ENCODE data around the gene SOX1.

Gene SOX1

DNA sequence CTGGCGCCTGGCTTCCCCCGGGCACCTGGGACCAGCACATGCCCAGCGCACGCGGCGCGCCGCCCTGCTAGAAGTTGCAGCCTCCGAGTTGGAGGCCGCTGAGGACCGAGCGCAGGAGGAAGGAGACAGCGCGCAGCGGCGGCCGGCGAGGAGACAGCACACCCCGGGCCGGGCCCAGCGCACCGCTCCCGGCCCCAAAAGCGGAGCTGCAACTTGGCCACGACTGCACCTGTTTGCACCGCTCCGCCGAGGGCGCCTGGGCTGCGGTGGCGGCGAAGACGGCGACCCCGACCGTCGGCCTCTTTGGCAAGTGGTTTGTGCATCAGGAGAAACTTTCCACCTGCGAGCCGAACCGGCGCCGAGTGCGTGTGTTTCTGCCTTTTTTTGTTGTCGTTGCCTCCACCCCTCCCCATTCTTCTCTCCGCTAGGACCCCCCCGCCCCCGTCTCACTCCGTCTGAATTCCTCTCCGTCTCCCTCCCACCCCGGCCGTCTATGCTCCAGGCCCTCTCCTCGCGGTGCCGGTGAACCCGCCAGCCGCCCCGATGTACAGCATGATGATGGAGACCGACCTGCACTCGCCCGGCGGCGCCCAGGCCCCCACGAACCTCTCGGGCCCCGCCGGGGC lies at the start of gene SOX1:
SOX1 (plus strand) TSS at position 34 of the 626 bp plus-strand sequence; CDS start at position 544, 510 bp downstream.
- DNase-seq (ENCODE audit: low read depth in 2 of 2, low spot score in 1 of 2), result no peak

DNA sequence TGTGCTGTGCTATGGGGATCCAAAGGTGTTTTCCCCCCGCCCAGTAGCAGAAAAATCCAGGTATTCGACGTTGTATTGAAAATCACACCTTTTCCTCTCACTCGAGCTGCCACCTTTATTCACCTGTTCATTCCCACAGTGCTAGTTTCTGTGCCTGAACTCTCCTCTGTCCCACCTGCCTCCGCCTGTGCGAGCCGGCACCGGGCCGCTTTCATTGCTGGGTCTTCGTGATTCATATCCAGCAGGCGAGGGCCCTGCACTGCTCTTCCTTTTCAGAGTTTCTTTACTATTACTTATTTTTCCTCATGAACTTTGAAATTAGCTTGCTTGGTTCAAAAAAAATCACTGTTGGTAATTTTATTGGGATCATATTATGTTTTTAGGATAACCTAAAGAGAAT lies 42.4 kb upstream of the SOX1 start:
- DNase-seq (ENCODE audit: low read depth in 2 of 2, low spot score in 1 of 2), result no peak

DNA sequence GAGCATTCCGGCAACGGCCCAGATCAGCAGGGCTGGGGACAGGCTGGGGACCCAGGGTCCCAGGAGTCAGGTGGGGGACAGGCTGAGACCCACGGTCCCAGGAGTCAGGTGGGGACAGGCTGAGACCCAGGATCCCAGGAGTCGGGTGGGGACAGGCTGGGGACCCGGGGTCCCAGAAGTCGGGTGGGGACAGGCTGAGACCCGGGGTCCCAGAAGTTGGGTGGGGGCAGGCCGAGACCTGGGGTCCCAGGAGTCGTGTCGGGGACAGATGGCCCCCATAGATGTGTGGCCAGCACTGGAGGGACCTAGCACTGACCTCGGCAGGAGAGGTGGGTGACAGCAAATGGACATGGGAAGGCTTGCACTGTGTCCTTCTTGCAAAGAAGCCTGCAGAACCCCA lies 39.7 kb upstream of the SOX1 start:
- no peak for DNase-seq (ENCODE audit: low read depth in 2 of 2, low spot score in 1 of 2)

- DNase-seq (ENCODE audit: low read depth in 2 of 2, low spot score in 1 of 2), result no peak
Observed at GRCh38 chr13:112028481-112028880, 38.5 kb upstream of the SOX1 start.

DNA sequence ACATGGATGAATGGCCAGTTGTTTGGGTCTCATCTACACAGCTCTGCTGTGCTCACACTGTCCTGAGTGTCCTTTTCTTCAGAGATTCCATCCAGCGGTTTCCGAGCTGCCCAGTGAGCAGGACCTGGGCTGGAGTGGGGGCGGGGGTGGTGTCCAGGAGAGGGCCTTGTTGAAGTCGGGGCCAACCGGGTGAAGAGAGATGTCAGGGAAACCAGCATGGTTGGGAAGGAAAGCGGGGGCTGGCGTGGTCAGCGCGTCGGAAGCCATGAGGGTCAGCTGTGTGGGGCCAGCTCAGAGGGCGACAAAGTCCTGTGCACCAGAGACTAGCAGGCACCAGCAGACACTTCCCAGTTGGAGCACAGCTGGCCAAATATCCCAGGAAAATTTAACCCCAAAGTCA lies 37.8 kb upstream of the SOX1 start:
- DNase-seq (ENCODE audit: low read depth in 2 of 2, low spot score in 1 of 2), result no peak

DNA sequence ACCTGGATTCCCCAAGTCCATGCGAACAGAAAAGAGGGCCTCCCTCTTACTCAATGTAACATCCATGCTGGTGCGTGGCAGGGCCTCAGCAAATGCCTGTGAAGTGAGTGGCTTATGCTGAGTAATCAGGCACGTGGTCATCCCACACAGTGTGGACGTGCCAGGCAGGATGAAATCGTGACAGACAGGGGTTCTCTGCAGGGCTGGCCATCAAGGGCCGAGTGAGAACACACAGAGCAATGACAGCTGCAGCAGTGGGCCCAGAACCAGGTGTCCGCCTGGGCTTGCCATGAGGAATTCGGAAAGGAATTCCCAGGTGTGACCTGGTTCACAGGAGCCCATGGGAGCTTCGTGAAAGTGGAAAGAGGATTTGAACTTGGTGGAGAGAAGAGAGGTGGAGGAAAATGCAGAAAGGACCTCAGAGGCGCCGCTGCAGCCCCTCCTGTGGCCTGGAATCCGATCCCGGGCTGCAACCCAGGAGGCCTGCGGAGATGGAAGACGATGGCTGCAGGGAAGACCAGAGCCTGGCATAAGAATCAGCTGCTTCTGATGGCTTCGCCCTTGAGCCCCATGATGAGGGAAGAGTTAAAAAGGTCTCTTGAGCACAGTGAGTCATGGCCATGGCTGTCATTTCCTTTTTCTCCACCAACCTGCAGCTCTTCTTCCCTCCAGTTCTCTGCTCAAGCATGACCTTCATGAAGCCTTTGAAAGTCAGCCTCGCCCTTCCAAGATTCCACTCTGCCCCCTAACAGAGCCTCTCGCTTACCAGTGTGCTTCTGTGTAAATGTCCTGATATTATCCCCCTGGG lies 34.6 kb upstream of the SOX1 start:
- DNase-seq (ENCODE audit: low read depth in 2 of 2, low spot score in 1 of 2), result no peak

GRCh38 chr13:112034231-112034630 lies 32.7 kb upstream of the SOX1 start:
- DNase-seq (ENCODE audit: low read depth in 2 of 2, low spot score in 1 of 2), result no peak

DNA sequence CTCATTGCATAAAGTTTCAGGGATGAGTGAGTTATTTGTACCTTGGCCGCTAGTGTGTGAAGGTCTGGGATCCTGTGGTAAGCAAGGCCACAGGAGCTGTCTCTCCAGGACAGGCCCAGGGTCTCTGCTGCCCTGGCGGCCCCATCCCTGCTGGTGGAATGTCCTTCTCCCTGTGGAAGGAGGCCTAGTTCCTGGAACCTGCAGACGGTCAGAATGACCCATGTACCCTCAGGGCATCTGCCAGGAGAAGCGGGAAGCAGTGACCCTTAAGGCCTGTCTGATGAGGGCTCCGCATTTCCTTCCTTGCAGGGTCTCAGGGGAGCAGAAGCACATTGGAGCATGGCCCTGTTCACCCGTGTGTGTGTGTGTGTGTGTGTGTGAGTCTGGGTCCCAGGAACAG lies 32.1 kb upstream of the SOX1 start:
- DNase-seq (ENCODE audit: low read depth in 2 of 2, low spot score in 1 of 2), result no peak

- DNase-seq (ENCODE audit: low read depth in 2 of 2, low spot score in 1 of 2), result no peak
Observed at GRCh38 chr13:112042496-112042895, 24.5 kb upstream of the SOX1 start.

DNA sequence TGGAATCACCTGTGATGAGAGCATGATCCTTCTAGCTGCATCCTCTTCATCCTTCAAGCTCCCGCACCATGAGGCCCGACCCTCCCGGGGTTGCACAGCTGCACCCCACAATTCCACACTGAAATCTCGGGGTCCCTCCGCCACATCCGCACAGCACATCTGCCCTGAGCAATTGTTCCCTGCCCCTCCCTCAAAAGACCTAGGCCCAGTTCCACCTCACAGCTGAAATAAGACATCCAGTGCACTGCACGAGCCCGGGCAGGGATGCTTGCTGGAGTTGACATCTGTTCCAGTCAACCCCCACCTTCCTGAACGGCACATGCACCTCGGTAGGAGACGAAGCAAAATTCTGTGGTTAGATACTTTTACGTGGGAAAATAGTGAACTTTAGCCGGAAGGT lies 14.7 kb upstream of the SOX1 start:
- DNase-seq (ENCODE audit: low read depth in 2 of 2, low spot score in 1 of 2), result no peak

DNA sequence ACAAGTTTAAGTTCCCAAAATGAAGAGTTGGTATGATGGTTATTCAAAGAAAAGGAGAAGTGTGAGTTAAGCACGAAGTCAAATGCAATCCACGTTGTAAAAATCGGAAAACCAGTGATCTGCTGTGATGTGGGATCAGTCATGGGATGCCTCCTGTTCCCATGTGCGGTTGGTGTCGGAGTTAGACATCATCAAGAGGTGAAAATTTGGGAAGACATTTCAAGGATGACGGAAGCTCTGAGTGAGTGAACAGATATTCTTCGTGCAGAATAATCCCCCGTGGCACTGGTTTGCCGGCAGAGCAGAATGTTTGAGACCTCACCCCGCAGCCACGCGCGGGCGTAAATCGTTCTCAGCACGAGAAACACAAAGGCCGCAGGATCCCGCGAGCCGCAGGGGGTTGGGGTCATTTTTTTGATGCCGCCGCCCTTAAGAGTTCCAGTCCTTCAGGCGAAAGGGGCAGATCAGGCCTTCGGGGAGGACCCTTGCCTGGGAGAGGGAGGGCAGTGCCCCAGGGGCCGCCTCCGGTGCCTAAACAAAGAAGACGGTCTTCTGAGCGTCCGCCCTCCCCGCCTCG lies 13.7 kb upstream of the SOX1 start:
- DNase-seq (ENCODE audit: low read depth in 2 of 2, low spot score in 1 of 2), result no peak

GRCh38 chr13:112053744-112054615 lies 13.0 kb upstream of the SOX1 start:
- no peak for DNase-seq (ENCODE audit: low read depth in 2 of 2, low spot score in 1 of 2)

GRCh38 chr13:112054616-112055015 lies 12.3 kb upstream of the SOX1 start:
- DNase-seq (ENCODE audit: low read depth in 2 of 2, low spot score in 1 of 2), result no peak

- no peak for DNase-seq (ENCODE audit: low read depth in 2 of 2, low spot score in 1 of 2)
Observed at GRCh38 chr13:112055036-112055914, 11.7 kb upstream of the SOX1 start.

GRCh38 chr13:112055915-112056269 lies 11.1 kb upstream of the SOX1 start:
- no peak for DNase-seq (ENCODE audit: low read depth in 2 of 2, low spot score in 1 of 2)

DNA sequence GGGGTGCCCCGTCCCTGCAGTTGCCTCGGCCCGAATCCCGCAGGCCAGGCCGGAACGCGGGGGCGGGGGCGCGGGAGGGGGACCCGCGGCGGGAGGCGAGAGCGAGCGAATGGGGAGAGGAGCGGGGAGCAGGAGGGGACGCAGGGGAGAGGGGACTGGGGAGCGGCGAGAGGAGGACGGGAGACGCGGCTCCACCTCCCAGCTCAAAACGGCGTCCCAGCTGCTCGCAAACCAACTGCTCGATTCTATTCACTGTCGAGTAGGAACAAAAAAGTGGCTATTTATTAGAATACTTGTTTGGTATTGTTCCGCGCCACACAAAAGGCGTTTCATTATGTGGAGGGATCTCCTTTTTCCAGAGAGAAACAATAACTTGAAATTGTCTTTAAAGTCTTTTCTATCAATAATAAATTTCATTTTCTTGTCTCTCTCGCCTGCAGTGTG lies 10.6 kb upstream of the SOX1 start:
- DNase-seq (ENCODE audit: low read depth in 2 of 2, low spot score in 1 of 2), result no peak

DNA sequence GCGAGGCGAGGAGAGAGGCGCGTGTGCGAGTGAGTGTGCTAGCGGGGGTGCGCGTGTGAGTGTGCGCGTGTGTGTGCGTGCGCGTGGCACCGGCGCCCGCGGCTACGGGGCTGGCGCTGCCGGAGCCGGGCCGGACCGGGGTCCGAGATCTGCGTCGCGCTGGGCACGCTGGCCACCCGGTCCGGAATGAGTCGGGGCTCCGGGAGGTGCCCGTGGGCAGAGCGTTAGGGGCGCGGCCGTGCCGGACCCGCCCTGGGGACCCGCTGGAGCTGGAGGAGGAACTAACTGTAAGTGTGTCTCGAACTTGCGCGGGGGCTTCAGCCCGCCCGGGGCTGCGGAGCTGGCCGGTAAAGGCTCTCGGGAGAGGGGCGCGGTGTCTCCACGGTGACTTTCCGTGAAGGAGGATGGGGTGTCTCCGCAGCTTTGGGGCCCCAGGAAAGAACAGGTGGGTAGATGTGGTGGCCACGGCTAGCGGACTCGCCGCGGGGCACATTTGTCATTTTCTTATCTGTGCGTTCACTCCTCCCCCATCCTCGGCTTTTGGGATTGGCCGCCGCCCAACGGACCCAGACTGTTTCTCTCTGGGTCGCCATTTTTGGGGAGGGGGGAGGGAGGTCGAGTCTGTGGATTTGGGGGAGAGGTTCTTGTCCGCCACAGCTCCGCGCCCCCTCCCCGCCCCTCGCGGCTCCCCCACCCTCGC lies 10.1 kb upstream of the SOX1 start:
- DNase-seq (ENCODE audit: low read depth in 2 of 2, low spot score in 1 of 2), result no peak

- no peak for DNase-seq (ENCODE audit: low read depth in 2 of 2, low spot score in 1 of 2)
Observed at GRCh38 chr13:112057439-112057735, 9.6 kb upstream of the SOX1 start.

- no peak for DNase-seq (ENCODE audit: low read depth in 2 of 2, low spot score in 1 of 2)
Observed at GRCh38 chr13:112057736-112058518, 9.0 kb upstream of the SOX1 start.
